Measurements from ENCODE around the gene SLC30A2. TPM values are rescaled to one million over a fixed set of nuclear protein-coding genes. Genes with fewer than 3 reads are reported as not detected.

Gene SLC30A2
- total and polyA plus RNA-seq, 9 of the 15 experiments (the other 6 are each of a cell fraction or from before 2014, with no cell fraction given): 0.01 to 0.18 (median 0.06) TPM; not detected in 3

DNA sequence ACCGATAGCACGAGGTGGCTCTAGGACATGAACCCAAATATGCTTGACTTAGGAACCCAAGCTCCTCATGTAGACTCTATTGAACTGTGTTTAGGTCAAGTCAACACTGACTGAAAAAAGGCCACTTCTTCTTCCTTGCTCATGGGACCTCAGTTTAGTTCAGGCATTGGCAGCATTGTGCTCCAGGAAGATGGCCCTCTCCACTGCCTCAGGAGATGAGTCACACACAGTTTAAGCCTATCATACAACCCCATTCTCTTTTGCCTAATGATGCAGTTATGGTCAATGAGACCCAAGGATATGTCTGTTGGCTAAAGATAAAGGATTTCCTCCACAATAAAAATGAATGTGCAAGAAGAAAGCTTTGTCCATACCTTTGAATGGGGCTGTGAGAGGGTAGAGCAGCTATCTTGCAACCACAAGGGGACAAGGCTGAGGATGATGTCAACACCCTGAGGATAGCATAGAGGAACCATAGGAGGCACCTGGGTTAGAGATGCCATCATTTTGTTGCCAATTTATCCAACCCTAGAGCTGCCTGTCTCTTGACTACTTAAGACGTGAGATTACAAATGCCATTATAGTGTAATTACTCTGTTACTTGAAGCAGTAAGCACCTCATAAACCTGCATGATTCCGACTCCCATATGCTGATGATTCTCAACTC, 24.5 kb upstream of the SLC30A2 start (continued):
- no peak for TF ChIP-seq ZNF253 (CRISPR knock-in tag; conservative IDR thresholded peaks at IDR 0.05)
- TF ChIP-seq YBX1 (IDR thresholded peaks at IDR 0.05): no peak
- TF ChIP-seq FOXM1 (IDR thresholded peaks at IDR 0.05; ENCODE audit: low read depth): peak; percentile 95
- 0 out of 2 replicates have a peak, but pooled peaks have one; percentile 71 for TF ChIP-seq FOXM1 (CRISPR knock-in tag; IDR thresholded peaks at IDR 0.05; ENCODE audit: low read depth)
- TF ChIP-seq ZNF184 (CRISPR knock-in tag; IDR thresholded peaks at IDR 0.05): no peak
- peak; percentile 79 for TF ChIP-seq NFE2 (IDR thresholded peaks at IDR 0.05; ENCODE audit: low read depth)
- TF ChIP-seq SMARCB1 (IDR thresholded peaks at IDR 0.05; ENCODE audit: insufficient read length, low read depth): no peak
- no peak for TF ChIP-seq ESRRB (CRISPR knock-in tag; IDR thresholded peaks at IDR 0.05; ENCODE audit: borderline replicate concordance)
- peak; percentile 96 for TF ChIP-seq STAT5A (IDR thresholded peaks at IDR 0.05; ENCODE audit: borderline replicate concordance, low read length)
- peak; percentile 99 for TF ChIP-seq SMARCC2 (IDR thresholded peaks at IDR 0.05; ENCODE audit: low read depth)
- peak; percentile 100 for TF ChIP-seq LCOR (CRISPR knock-in tag; IDR thresholded peaks at IDR 0.05)
- TF ChIP-seq FUS (optimal IDR thresholded peaks at IDR 0.05; ENCODE audit: low read depth, low read length): no peak
- TF ChIP-seq, protein P1, sequence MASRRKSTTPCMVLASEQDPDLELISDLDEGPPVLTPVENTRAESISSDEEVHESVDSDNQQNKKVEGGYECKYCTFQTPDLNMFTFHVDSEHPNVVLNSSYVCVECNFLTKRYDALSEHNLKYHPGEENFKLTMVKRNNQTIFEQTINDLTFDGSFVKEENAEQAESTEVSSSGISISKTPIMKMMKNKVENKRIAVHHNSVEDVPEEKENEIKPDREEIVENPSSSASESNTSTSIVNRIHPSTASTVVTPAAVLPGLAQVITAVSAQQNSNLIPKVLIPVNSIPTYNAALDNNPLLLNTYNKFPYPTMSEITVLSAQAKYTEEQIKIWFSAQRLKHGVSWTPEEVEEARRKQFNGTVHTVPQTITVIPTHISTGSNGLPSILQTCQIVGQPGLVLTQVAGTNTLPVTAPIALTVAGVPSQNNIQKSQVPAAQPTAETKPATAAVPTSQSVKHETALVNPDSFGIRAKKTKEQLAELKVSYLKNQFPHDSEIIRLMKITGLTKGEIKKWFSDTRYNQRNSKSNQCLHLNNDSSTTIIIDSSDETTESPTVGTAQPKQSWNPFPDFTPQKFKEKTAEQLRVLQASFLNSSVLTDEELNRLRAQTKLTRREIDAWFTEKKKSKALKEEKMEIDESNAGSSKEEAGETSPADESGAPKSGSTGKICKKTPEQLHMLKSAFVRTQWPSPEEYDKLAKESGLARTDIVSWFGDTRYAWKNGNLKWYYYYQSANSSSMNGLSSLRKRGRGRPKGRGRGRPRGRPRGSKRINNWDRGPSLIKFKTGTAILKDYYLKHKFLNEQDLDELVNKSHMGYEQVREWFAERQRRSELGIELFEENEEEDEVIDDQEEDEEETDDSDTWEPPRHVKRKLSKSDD (conservative IDR thresholded peaks at IDR 0.05; ENCODE audit: low read length): no peak
- TF ChIP-seq FOXJ2 (tag; IDR thresholded peaks at IDR 0.05): no peak
- peak; percentile 98 for TF ChIP-seq NCOR1 (IDR thresholded peaks at IDR 0.05)
- TF ChIP-seq, protein P2, sequence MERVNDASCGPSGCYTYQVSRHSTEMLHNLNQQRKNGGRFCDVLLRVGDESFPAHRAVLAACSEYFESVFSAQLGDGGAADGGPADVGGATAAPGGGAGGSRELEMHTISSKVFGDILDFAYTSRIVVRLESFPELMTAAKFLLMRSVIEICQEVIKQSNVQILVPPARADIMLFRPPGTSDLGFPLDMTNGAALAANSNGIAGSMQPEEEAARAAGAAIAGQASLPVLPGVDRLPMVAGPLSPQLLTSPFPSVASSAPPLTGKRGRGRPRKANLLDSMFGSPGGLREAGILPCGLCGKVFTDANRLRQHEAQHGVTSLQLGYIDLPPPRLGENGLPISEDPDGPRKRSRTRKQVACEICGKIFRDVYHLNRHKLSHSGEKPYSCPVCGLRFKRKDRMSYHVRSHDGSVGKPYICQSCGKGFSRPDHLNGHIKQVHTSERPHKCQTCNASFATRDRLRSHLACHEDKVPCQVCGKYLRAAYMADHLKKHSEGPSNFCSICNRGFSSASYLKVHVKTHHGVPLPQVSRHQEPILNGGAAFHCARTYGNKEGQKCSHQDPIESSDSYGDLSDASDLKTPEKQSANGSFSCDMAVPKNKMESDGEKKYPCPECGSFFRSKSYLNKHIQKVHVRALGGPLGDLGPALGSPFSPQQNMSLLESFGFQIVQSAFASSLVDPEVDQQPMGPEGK (CRISPR knock-in tag; IDR thresholded peaks at IDR 0.05; ENCODE audit: borderline replicate concordance): no peak
- peak; percentile 77 for TF ChIP-seq FOS (IDR thresholded peaks at IDR 0.05; ENCODE audit: extremely low read depth, insufficient read length)
- TF ChIP-seq SAFB2 (IDR thresholded peaks at IDR 0.05; ENCODE audit: borderline replicate concordance, low read depth, low read length, severe bottlenecking): no peak
- TF ChIP-seq HCFC1 (IDR thresholded peaks at IDR 0.05; ENCODE audit: low read depth, low read length): no peak
- TF ChIP-seq ZFX (CRISPR knock-in tag; IDR thresholded peaks at IDR 0.05): peak; percentile 49; the same call in 1 of the 2 replicates
- TF ChIP-seq NCOA6 (IDR thresholded peaks at IDR 0.05): no peak
- no peak for TF ChIP-seq MCM7 (IDR thresholded peaks at IDR 0.05)
- TF ChIP-seq ZNF785 (CRISPR knock-in tag; IDR thresholded peaks at IDR 0.05): no peak
- peak; percentile 97 for TF ChIP-seq PML (IDR thresholded peaks at IDR 0.05; ENCODE audit: low read length)
- TF ChIP-seq SRSF7 (optimal IDR thresholded peaks at IDR 0.05; ENCODE audit: low read depth, low read length): no peak
- TF ChIP-seq ZNF143 (CRISPR knock-in tag; IDR thresholded peaks at IDR 0.05): no peak
